ENCODE results near the gene FAM180A. TPM values are rescaled to one million over a fixed set of nuclear protein-coding genes. Genes with fewer than 3 reads are reported as not detected.
"Not testable (repeated sequence)": the region's sequence is repeated elsewhere in the genome, so short reads cannot be mapped to it uniquely, and the experiment has no call there.

Gene FAM180A
- not detected in 2 replicates for total RNA-seq

- no peak for DNase-seq (ENCODE audit: low read depth in 2 of 2)
These were observed at the start of gene FAM180A for GRCh38 chr7:135748770-135749169. Gene FAM180A (minus strand): TSS chr7:135748813. CDS start chr7:135748580, 233 bp downstream.

GRCh38 chr7:135798095-135798494 lies 49.5 kb upstream of the FAM180A start:
- no peak for DNase-seq (ENCODE audit: low read depth in 2 of 2)

GRCh38 chr7:135795846-135796570 lies 47.4 kb upstream of the FAM180A start:
- DNase-seq (ENCODE audit: low read depth in 2 of 2), result no peak

- DNase-seq (ENCODE audit: low read depth in 2 of 2), result no peak
These were observed 45.2 kb upstream of the FAM180A start for GRCh38 chr7:135793841-135794240.

- no peak for DNase-seq (ENCODE audit: low read depth in 2 of 2)
These were observed 44.3 kb upstream of the FAM180A start for GRCh38 chr7:135792866-135793265.

- DNase-seq (ENCODE audit: low read depth in 2 of 2), result no peak
These were observed 43.7 kb upstream of the FAM180A start for GRCh38 chr7:135792363-135792668.

GRCh38 chr7:135791543-135792362 lies 43.1 kb upstream of the FAM180A start:
- DNase-seq (ENCODE audit: low read depth in 2 of 2), result no peak

GRCh38 chr7:135790371-135790977 lies 41.9 kb upstream of the FAM180A start:
- DNase-seq (ENCODE audit: low read depth in 2 of 2), result no peak

GRCh38 chr7:135789956-135790355 lies 41.3 kb upstream of the FAM180A start:
- DNase-seq (ENCODE audit: low read depth in 2 of 2), result no peak

GRCh38 chr7:135789431-135789830 lies 40.8 kb upstream of the FAM180A start:
- DNase-seq (ENCODE audit: low read depth in 2 of 2), result no peak

- DNase-seq (ENCODE audit: low read depth in 2 of 2), result no peak
These were observed 38.3 kb upstream of the FAM180A start for GRCh38 chr7:135786911-135787310.

- DNase-seq (ENCODE audit: low read depth in 2 of 2), result no peak
These were observed 36.5 kb upstream of the FAM180A start for GRCh38 chr7:135785065-135785464.

- no peak for DNase-seq (ENCODE audit: low read depth in 2 of 2)
These were observed 35.4 kb upstream of the FAM180A start for GRCh38 chr7:135784013-135784412.

- DNase-seq (ENCODE audit: low read depth in 2 of 2), result no peak
These were observed 34.2 kb upstream of the FAM180A start for GRCh38 chr7:135782801-135783200.

GRCh38 chr7:135782377-135782776 lies 33.8 kb upstream of the FAM180A start:
- DNase-seq (ENCODE audit: low read depth in 2 of 2), result no peak

GRCh38 chr7:135777626-135778398 lies 29.2 kb upstream of the FAM180A start:
- DNase-seq (ENCODE audit: low read depth in 2 of 2), result no peak

GRCh38 chr7:135775915-135776314 lies 27.3 kb upstream of the FAM180A start:
- DNase-seq (ENCODE audit: low read depth in 2 of 2), result not testable (repeated sequence)

- no peak for DNase-seq (ENCODE audit: low read depth in 2 of 2)
These were observed 26.6 kb upstream of the FAM180A start for GRCh38 chr7:135775230-135775629.

GRCh38 chr7:135774284-135774683 lies 25.7 kb upstream of the FAM180A start:
- peak; percentile 40 to 69 for DNase-seq (ENCODE audit: low read depth in 2 of 2)

GRCh38 chr7:135773464-135773863 lies 24.9 kb upstream of the FAM180A start:
- DNase-seq (ENCODE audit: low read depth in 2 of 2), result no peak

GRCh38 chr7:135772639-135773222 lies 24.1 kb upstream of the FAM180A start:
- DNase-seq (ENCODE audit: low read depth in 2 of 2), result no peak

All from dermis microvascular lymphatic vessel endothelial cell (primary cell).